Endothelial cell of umbilical vein (primary cell): Measurements from ENCODE around the gene NFKB1. TPM values are rescaled to one million over a fixed set of nuclear protein-coding genes. Genes with fewer than 3 reads are reported as not detected.

Experiments
- BruUV-seq: library from RNA; stranded (reverse); fragments of 400-500 nt; replicated peaks from 2 replicates; lab custom pipeline; 2021; lab: Mats Ljungman, UMichigan
- CTCF ChIA-PET: fragments of 300-600, 350-600 bp; sonication (Branson Sonifier 250); formaldehyde crosslinking; loops from one replicate; lab custom pipeline; 2021; ENCODE audit warnings: antibody characterized with exemption, inconsistent platforms; lab: Charles Lee
- POLR2A ChIA-PET: fragments of 300-600, 350-600 bp; sonication (Branson Sonifier 250); formaldehyde crosslinking; loops from one replicate; lab custom pipeline; 2021; ENCODE audit warnings: antibody characterized with exemption, inconsistent platforms; lab: Charles Lee
- DNase-seq: peaks from one replicate; pipeline ENCODE4 v3.0.0-alpha.2; 2011; ENCODE audit warnings: low read depth, low spot score
- FAIRE-seq: peaks from 2 replicates; lab custom pipeline; 2011; peaks lifted over from hg19 to GRCh38; lab: Jason Lieb, UNC
- H2AFZ ChIP-seq: 2 replicates; pipeline ENCODE4 v1.6.0; 2012; ENCODE audit warnings: low read depth, low read length, control low read depth, inconsistent platforms
- H3K27ac ChIP-seq: 2 replicates; pipeline ENCODE4 v1.5.1; 2011; ENCODE audit warnings: low read depth, mild to moderate bottlenecking, control low read depth, low read length, moderate library complexity; ENCODE audit not compliant: insufficient read depth
- H3K27me3 ChIP-seq, 2 experiments: 2 replicates each; pipeline versions ENCODE4 v1.6.0 to v1.6.1; 2011; ENCODE audit warnings: low read length in 2 of 2, mixed read lengths in 1 of 2; ENCODE audit not compliant: control insufficient read depth in 2 of 2, insufficient read depth in 2 of 2
- H3K36me3 ChIP-seq, 2 experiments: 2 replicates in 1 of 2; 3 replicates in 1 of 2; pipeline ENCODE4 v1.5.1; 2011; ENCODE audit warnings: low read length in 2 of 2, mild to moderate bottlenecking in 1 of 2, moderate library complexity in 1 of 2; ENCODE audit not compliant: control insufficient read depth in 2 of 2, insufficient read depth in 2 of 2; ENCODE audit errors: extremely low read depth in 1 of 2
- H3K4me1 ChIP-seq: 3 replicates; pipeline ENCODE4 v1.5.1; 2011; ENCODE audit warnings: mild to moderate bottlenecking, low read length; ENCODE audit not compliant: control insufficient read depth, insufficient read depth; ENCODE audit errors: extremely low read depth
- H3K4me2 ChIP-seq: 2 replicates; pipeline ENCODE4 v1.6.1; 2011; ENCODE audit warnings: low read length, control low read depth, mixed read lengths; ENCODE audit not compliant: insufficient read depth
- H3K4me3 ChIP-seq, 3 experiments: fragments of 200-600 bp in 1 of 3; sonication (generic), shearing (Covaris generic) in 1 of 3; replicated peaks in 1 of 3; 2 replicates each; pipeline ENCODE4 v1.5.1; 2011 to 2016; ENCODE audit warnings: control low read depth in 3 of 3, low read length in 3 of 3, mild to moderate bottlenecking in 2 of 3, inconsistent platforms in 1 of 3, low read depth in 1 of 3, moderate library complexity in 1 of 3; ENCODE audit not compliant: insufficient read depth in 1 of 3
- H3K79me2 ChIP-seq: 2 replicates; pipeline ENCODE4 v1.6.0; 2012; ENCODE audit warnings: low read length, inconsistent platforms; ENCODE audit not compliant: control insufficient read depth, insufficient read depth
- H3K9ac ChIP-seq: replicated peaks from 2 replicates; pipeline ENCODE3; 2011; ENCODE audit warnings: low read length, control low read depth; ENCODE audit not compliant: insufficient read depth; ENCODE audit errors: extremely low read depth
- H3K9me1 ChIP-seq: replicated peaks from 3 replicates; pipeline ENCODE4 v1.6.0; 2011; ENCODE audit warnings: mild to moderate bottlenecking, low read length; ENCODE audit not compliant: control insufficient read depth, insufficient read depth; ENCODE audit errors: extremely low read depth
- H3K9me3 ChIP-seq: replicated peaks from 2 replicates; pipeline ENCODE4 v1.5.1; 2012; ENCODE audit warnings: low read length, inconsistent platforms; ENCODE audit not compliant: control insufficient read depth, insufficient read depth
- H4K20me1 ChIP-seq: replicated peaks from 2 replicates; pipeline ENCODE3; 2011; ENCODE audit warnings: mild to moderate bottlenecking, low read length; ENCODE audit not compliant: control insufficient read depth, insufficient read depth; ENCODE audit errors: extremely low read depth
- EZH2 ChIP-seq: IDR thresholded peaks from 2 replicates; pipeline ENCODE4 v1.6.1; 2012; ENCODE audit warnings: borderline replicate concordance, low read depth, mild to moderate bottlenecking, moderate library complexity, low read length, inconsistent platforms; ENCODE audit not compliant: severe bottlenecking
- FOS ChIP-seq: IDR thresholded peaks from 2 replicates; pipeline ENCODE4 v1.6.1; 2011; ENCODE audit warnings: mild to moderate bottlenecking, low read length, moderate library complexity, borderline replicate concordance; ENCODE audit not compliant: insufficient read depth
- GATA2 ChIP-seq: IDR thresholded peaks from 2 replicates; pipeline ENCODE4 v1.7.0; 2011; ENCODE audit warnings: low read depth, mild to moderate bottlenecking, moderate library complexity, mixed read lengths, low read length; ENCODE audit not compliant: insufficient read length, insufficient read depth
- JUN ChIP-seq: IDR thresholded peaks from 2 replicates; pipeline ENCODE4 v1.6.1; 2011; ENCODE audit warnings: borderline replicate concordance, low read depth; ENCODE audit not compliant: insufficient read length, insufficient read depth
- MYC ChIP-seq: IDR thresholded peaks from one replicate; pipeline ENCODE4 v1.6.1; 2011; ENCODE audit warnings: mild to moderate bottlenecking, low read depth, low read length
- POLR2A ChIP-seq: IDR thresholded peaks from 2 replicates; pipeline ENCODE4 v1.6.1; 2012; ENCODE audit warnings: low read depth, mild to moderate bottlenecking, control low read depth, low read length
- POLR2AphosphoS5 ChIP-seq: IDR thresholded peaks from 2 replicates; pipeline ENCODE4 v1.6.1; 2012; ENCODE audit warnings: low read depth, mild to moderate bottlenecking, control low read depth, low read length, moderate library complexity; ENCODE audit not compliant: insufficient read depth
- dilution Hi-C: fragments of 300-500 bp; cut with MboI; formaldehyde crosslinking; loops from one replicate; pipeline ENCODE4 v1.15.0; 2019; ENCODE audit warnings: low sequenced_read_pairs; ENCODE audit not compliant: extremely low pct_ligation_motif_present
- intact Hi-C: fragments of 100-400 bp; cut with micrococcal nuclease; formaldehyde crosslinking; loops from one replicate; pipeline ENCODE4 v1.10.0; 2022
- polyA plus RNA-seq, 4 experiments: library from polyadenylated mRNA; depleted of rRNA in 3 of 4; stranded (reverse) in 3 of 4; unstranded in 1 of 4; fragments of >200 nt; gene quantifications; 2 replicates each; pipeline versions ENCODE4 v1.2.1 to v1.2.3, GENCODE V29; 2011 to 2012; ENCODE audit warnings: missing spikeins in 1 of 4
- total RNA-seq: library from RNA; stranded (reverse); gene quantifications from 2 replicates; pipeline ENCODE4 v1.2.3, GENCODE V29; 2021
- TF ChIP-seq, protein P1 (sequence below): IDR thresholded peaks from 2 replicates; pipeline ENCODE4 v1.6.1; 2011; ENCODE audit not compliant: insufficient read depth, insufficient read length
- TF ChIP-seq, protein P2 (sequence below), 2 donors: IDR thresholded peaks; 1 replicate in 1 of 2; 2 replicates in 1 of 2; pipeline ENCODE4 v1.5.1; 2011; ENCODE audit warnings: low read length in 2 of 2, mild to moderate bottlenecking in 2 of 2, moderate library complexity in 2 of 2, control low read depth in 1 of 2, inconsistent platforms in 1 of 2, low read depth in 1 of 2; ENCODE audit not compliant: insufficient read depth in 1 of 2; ENCODE audit errors: extremely low read depth in 1 of 2

The NFKB1 gene
- total and polyA plus RNA-seq, 2 donors (not counting 3 experiments of a cell fraction or from before 2014, with no cell fraction given), result 21.3 to 41.4 TPM

DNA sequence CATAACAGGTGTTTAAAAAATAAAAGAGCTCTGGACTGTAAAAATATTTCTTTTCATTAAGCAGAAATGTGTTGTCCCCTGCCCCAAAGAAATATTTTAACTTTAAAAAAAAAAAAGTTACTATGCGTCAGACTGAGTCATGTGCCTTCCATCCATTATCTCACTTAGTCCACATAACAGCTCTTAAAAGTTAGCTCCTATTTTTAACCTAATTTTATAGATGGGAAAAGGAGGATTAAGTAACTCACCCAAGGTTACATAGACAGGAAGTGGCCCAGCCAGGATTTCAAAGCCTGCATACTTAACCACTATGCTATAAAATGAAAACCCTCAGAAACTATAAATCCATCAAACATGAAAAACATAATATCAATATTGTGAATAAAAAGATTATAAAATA, 161.9 kb downstream of the NFKB1 start:
- peak; percentile 35 for TF ChIP-seq FOS
- TF ChIP-seq JUN, result no peak
- FAIRE-seq (no peak), DNase-seq (no peak)
- H3K27ac ChIP-seq, result no peak overlapping the region
- dilution Hi-C loops, result no loop called here
- POLR2A ChIA-PET, result no interaction called here
- H4K20me1 ChIP-seq, result no peaks in the 10 kb centered on the region
- no peak overlapping the region for H2AFZ ChIP-seq
- H3K79me2 ChIP-seq, result no peaks in the 10 kb centered on the region
- H3K36me3 ChIP-seq, result no peaks in the 10 kb centered on the region
- no peaks in the 10 kb centered on the region for H3K4me1 ChIP-seq
- H3K9me3 ChIP-seq, result no peaks in the 10 kb centered on the region
- no peaks in the 10 kb centered on the region for H3K27me3 ChIP-seq
- no TSS peak for BruUV-seq
- no peak overlapping the region for H3K4me2 ChIP-seq
- no peak overlapping the region for H3K9ac ChIP-seq
- CTCF ChIA-PET, result interaction anchor here (0.7 to 1.2 kb wide), 2 partner anchors 11 to 75 kb away, joined by 3 read pairs; no protein-coding TSS in a partner anchor
- intact Hi-C loops, result no loop called here
- H3K4me3 ChIP-seq, result no peak overlapping the region
- no peaks in the 10 kb centered on the region for H3K9me1 ChIP-seq

DNA sequence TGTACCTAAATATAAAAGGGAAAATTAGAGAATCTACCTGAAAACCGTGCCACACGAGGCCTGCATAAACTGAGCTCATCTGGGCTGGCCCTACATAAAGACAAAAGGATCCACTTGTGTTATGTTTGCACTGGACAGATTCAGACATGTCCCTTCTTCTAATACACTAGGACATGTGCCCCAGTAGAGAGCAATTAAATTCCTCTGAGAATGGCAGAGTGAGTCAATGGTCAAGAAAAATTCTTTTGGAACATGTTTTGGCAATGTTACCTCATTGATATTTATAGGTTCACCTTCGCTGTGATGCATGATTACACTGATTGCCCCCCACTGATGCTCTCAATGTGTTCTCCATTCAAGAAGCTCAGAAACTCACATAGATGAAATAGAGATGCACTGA, 164.4 kb downstream of the NFKB1 start:
- Histone ChIP-seq H2AFZ (no peak overlapping the region), H3K4me2 (no peak overlapping the region), H3K4me1 (no peaks in the 10 kb centered on the region), H3K9me1 (no peaks in the 10 kb centered on the region), H3K9ac (no peak overlapping the region), H3K4me3 (no peak overlapping the region), H3K9me3 (no peaks in the 10 kb centered on the region), H4K20me1 (no peaks in the 10 kb centered on the region), H3K36me3 (no peaks in the 10 kb centered on the region), H3K79me2 (no peaks in the 10 kb centered on the region), H3K27ac (no peak overlapping the region), H3K27me3 (no peaks in the 10 kb centered on the region)
- intact Hi-C loops (no loop called here), dilution Hi-C loops (no loop called here)
- ChIA-PET POLR2A (no interaction called here), CTCF (no interaction called here)
- TF ChIP-seq, protein P1, sequence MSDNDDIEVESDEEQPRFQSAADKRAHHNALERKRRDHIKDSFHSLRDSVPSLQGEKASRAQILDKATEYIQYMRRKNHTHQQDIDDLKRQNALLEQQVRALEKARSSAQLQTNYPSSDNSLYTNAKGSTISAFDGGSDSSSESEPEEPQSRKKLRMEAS, result no peak
- TF ChIP-seq, protein P2, sequence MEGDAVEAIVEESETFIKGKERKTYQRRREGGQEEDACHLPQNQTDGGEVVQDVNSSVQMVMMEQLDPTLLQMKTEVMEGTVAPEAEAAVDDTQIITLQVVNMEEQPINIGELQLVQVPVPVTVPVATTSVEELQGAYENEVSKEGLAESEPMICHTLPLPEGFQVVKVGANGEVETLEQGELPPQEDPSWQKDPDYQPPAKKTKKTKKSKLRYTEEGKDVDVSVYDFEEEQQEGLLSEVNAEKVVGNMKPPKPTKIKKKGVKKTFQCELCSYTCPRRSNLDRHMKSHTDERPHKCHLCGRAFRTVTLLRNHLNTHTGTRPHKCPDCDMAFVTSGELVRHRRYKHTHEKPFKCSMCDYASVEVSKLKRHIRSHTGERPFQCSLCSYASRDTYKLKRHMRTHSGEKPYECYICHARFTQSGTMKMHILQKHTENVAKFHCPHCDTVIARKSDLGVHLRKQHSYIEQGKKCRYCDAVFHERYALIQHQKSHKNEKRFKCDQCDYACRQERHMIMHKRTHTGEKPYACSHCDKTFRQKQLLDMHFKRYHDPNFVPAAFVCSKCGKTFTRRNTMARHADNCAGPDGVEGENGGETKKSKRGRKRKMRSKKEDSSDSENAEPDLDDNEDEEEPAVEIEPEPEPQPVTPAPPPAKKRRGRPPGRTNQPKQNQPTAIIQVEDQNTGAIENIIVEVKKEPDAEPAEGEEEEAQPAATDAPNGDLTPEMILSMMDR (IDR thresholded peaks at IDR 0.05; ENCODE audit: extremely low read depth in 1 of 2, insufficient read depth in 1 of 2, low read depth in 1 of 2, low read length in 2 of 2), result no peak
- no peak for TF ChIP-seq JUN
- TF ChIP-seq FOS, result no peak
- TF ChIP-seq EZH2, result no peak
- no peak for TF ChIP-seq MYC
- no peak for TF ChIP-seq GATA2
- TF ChIP-seq POLR2AphosphoS5, result no peak
- no peak for TF ChIP-seq POLR2A
- no TSS peak for BruUV-seq
- no peak for DNase-seq
- no peak for FAIRE-seq
